SK-N-MC (cell line): ENCODE measurements around the gene TRIM71.

Experiments used
- DNase-seq: peaks from one replicate; pipeline ENCODE4 v3.0.0-alpha.2; 2011; ENCODE audit warnings: low read depth, low spot score
- H3K27ac ChIP-seq: fragments of 200-600 bp; sonication (generic); 2 replicates; pipeline ENCODE4 v1.5.1; 2016; ENCODE audit warnings: mixed run types
- H3K36me3 ChIP-seq: fragments of 200-600 bp; sonication (generic); 2 replicates; pipeline ENCODE4 v1.6.1; 2017; ENCODE audit warnings: antibody characterized with exemption, low read length, mixed read lengths; ENCODE audit not compliant: insufficient read depth
- H3K4me3 ChIP-seq: fragments of 200-600 bp; sonication (generic); 2 replicates; pipeline ENCODE4 v1.5.1; 2016
- H3K9ac ChIP-seq: fragments of 200-600 bp; sonication (generic); 2 replicates; pipeline ENCODE4 v1.8.0; 2017; ENCODE audit warnings: mixed run types, mixed read lengths; ENCODE audit not compliant: insufficient read length
- H3K9me3 ChIP-seq: fragments of 200-600 bp; sonication (generic); 2 replicates; pipeline ENCODE4 v1.6.1; 2017; ENCODE audit warnings: low read depth, mild to moderate bottlenecking, antibody characterized with exemption, low read length, moderate library complexity, mixed read lengths
- EZH2 ChIP-seq: fragments of 200-600 bp; sonication (generic); IDR thresholded peaks from one replicate; pipeline ENCODE4 v1.6.1; 2017; ENCODE audit warnings: antibody characterized with exemption
- FOXP2 ChIP-seq: optimal IDR thresholded peaks from 2 replicates; pipeline ENCODE3; 2011; ENCODE audit warnings: mild to moderate bottlenecking, moderate library complexity; ENCODE audit not compliant: insufficient read depth; ENCODE audit errors: extremely low read length, control extremely low read depth
- POLR2AphosphoS5 ChIP-seq: IDR thresholded peaks from 2 replicates; pipeline ENCODE4 v1.6.1; 2012; ENCODE audit warnings: mild to moderate bottlenecking, low read depth, low read length, borderline replicate concordance

The TRIM71 gene

DNA sequence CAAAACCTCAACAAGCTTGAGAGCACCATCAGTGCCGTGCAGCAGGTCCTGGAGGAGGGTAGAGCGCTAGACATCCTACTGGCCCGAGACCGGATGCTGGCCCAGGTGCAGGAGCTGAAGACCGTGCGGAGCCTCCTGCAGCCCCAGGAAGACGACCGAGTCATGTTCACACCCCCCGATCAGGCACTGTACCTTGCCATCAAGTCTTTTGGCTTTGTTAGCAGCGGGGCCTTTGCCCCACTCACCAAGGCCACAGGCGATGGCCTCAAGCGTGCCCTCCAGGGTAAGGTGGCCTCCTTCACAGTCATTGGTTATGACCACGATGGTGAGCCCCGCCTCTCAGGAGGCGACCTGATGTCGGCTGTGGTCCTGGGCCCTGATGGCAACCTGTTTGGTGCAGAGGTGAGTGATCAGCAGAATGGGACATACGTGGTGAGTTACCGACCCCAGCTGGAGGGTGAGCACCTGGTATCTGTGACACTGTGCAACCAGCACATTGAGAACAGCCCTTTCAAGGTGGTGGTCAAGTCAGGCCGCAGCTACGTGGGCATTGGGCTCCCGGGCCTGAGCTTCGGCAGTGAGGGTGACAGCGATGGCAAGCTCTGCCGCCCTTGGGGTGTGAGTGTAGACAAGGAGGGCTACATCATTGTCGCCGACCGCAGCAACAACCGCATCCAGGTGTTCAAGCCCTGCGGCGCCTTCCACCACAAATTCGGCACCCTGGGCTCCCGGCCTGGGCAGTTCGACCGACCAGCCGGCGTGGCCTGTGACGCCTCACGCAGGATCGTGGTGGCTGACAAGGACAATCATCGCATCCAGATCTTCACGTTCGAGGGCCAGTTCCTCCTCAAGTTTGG, 72.9 kb downstream of the TRIM71 start:
- Histone ChIP-seq H3K4me3 (no peak overlapping the region), H3K27ac (no peak overlapping the region), H3K9me3 (no peaks in the 10 kb centered on the region), H3K36me3 (peaks cover 15% of the 10 kb centered on the region; the same call in 1 of the 2 replicates), H3K9ac (no peak overlapping the region)
- no peak for DNase-seq
- no peak for TF ChIP-seq FOXP2
- no peak for TF ChIP-seq POLR2AphosphoS5
- TF ChIP-seq EZH2, result no peak

DNA sequence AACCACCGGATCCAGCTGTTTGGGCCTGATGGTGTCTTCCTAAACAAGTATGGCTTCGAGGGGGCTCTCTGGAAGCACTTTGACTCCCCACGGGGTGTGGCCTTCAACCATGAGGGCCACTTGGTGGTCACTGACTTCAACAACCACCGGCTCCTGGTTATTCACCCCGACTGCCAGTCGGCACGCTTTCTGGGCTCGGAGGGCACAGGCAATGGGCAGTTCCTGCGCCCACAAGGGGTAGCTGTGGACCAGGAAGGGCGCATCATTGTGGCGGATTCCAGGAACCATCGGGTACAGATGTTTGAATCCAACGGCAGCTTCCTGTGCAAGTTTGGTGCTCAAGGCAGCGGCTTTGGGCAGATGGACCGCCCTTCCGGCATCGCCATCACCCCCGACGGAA, 73.6 kb downstream of the TRIM71 start:
- Histone ChIP-seq H3K4me3 (no peak overlapping the region), H3K9ac (no peak overlapping the region), H3K9me3 (no peaks in the 10 kb centered on the region), H3K36me3 (peaks cover 15% of the 10 kb centered on the region; the same call in 1 of the 2 replicates), H3K27ac (no peak overlapping the region)
- DNase-seq, result no peak
- TF ChIP-seq EZH2 (no peak), FOXP2 (no peak), POLR2AphosphoS5 (no peak)

DNA sequence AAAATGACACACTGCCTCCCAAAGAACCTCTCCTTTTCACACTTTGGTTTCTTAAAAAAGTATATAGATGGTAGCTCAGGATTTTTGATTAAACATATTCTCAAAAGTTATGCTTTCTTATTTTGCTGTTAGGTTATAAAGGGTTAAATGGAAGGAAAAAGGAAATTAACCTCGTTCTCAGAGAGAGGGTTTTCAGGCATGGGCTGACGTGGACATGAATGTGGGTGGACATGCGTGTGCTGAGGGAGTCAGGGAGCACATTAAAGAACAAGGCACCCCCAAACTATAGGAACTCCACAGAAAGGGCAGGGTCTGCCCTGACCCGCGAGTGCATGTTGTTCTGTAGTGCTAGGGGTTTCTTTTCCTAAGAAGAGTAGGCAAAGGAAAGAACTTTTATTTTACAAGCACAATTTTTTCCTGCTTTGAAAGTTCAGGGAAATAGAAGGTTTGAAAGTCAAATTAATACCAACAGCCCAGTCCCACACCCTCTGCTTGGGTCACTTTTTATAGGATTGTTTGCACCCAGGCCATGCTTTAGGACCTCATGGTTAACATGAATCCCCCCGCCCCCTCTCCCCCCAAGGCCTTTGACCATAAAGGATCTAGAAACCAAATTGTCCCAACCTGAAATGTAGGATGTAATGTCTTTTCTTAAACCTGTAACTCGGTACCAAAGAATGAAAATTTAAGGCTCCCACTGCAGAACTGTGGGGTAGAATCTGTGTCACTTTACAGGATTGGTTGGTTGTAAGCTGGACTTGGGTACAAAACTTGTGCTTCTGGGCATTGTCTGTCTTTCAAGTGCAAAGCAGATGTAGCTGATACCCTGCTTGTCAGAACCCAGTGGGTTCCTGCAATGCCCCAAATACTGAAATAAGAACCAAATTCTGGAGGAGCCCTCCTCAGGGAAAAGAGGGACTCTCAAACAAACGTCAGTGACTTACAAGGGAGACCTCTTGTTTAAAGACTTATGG, 75.1 kb downstream of the TRIM71 start:
- Histone ChIP-seq H3K9me3 (no peaks in the 10 kb centered on the region), H3K9ac (no peak overlapping the region), H3K36me3 (peaks cover 15% of the 10 kb centered on the region; the same call in 1 of the 2 replicates), H3K27ac (no peak overlapping the region), H3K4me3 (no peak overlapping the region)
- DNase-seq, result no peak
- TF ChIP-seq EZH2 (no peak), FOXP2 (no peak), POLR2AphosphoS5 (no peak)

DNA sequence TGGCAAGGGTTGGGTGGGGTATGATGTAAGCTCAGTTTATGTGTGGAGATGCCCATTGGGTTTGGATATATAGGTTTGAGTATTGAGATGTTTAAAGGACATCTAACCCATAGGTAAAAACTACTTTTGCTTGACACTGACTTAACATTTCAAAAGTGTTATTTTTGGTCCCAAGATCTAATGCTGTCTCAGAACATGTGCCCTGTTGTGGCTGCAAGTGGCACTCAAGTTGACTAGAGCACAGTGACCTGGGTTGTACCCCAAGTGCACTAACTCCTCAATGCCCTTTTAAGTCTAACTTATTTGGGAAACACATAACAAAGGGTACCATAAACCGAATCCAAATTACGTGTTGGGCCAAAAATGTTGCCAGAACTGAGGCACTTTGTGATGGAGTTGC, 77.2 kb downstream of the TRIM71 start:
- Histone ChIP-seq H3K36me3 (peaks cover 14% of the 10 kb centered on the region; the same call in 1 of the 2 replicates), H3K9me3 (no peaks in the 10 kb centered on the region), H3K4me3 (no peak overlapping the region), H3K9ac (no peak overlapping the region), H3K27ac (no peak overlapping the region)
- no peak for DNase-seq
- no peak for TF ChIP-seq POLR2AphosphoS5
- TF ChIP-seq EZH2, result no peak
- no peak for TF ChIP-seq FOXP2

DNA sequence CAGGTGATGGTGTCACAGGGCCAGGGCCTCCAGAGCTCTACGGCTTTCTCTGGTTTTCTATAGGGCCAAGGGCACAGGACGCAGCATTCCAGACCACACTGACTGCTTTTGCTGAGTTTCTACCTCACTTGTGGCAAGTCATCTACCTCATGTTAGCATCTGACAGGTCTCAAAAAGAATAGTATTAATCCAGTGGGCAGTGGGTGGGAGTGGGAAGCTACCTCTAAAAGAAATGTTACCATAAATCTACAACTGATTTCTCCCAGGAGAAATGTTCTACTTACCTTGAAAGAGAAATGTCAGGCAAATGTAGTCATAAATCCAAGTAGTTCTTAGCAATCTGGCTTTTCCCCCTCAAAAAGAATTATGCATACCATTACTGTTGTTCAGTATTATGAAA, 77.9 kb downstream of the TRIM71 start:
- no peak overlapping the region for H3K27ac ChIP-seq
- H3K4me3 ChIP-seq, result no peak overlapping the region
- DNase-seq, result no peak
- no peak overlapping the region for H3K9ac ChIP-seq
- no peaks in the 10 kb centered on the region for H3K9me3 ChIP-seq
- TF ChIP-seq POLR2AphosphoS5 (no peak), EZH2 (no peak), FOXP2 (no peak)
- H3K36me3 ChIP-seq, result peaks cover 7% of the 10 kb centered on the region; the same call in 1 of the 2 replicates

DNA sequence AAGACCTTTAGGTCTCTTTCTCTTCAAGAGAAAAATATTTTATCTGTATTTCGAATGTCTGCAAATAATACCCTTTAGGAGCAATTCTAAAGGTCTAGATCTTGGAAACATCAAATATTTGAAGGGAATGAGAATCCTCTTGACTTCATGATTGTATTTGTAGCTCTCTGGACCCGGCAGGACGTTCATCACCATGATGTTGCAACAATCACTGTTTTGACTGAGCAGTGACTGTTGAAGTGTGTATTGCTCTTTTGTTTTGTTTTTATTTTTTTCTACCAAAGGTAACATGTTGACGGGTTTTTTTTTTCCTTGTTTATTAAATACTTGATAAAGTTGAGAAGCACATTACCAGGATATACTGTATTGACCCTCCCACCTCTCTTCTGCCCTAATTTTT, 78.3 kb downstream of the TRIM71 start:
- no peak overlapping the region for H3K4me3 ChIP-seq
- no peak overlapping the region for H3K9ac ChIP-seq
- TF ChIP-seq FOXP2, result no peak
- no peak for TF ChIP-seq POLR2AphosphoS5
- no peak for TF ChIP-seq EZH2
- no peak for DNase-seq
- peaks cover 3% of the 10 kb centered on the region; the same call in 1 of the 2 replicates for H3K36me3 ChIP-seq
- no peaks in the 10 kb centered on the region for H3K9me3 ChIP-seq
- no peak overlapping the region for H3K27ac ChIP-seq

DNA sequence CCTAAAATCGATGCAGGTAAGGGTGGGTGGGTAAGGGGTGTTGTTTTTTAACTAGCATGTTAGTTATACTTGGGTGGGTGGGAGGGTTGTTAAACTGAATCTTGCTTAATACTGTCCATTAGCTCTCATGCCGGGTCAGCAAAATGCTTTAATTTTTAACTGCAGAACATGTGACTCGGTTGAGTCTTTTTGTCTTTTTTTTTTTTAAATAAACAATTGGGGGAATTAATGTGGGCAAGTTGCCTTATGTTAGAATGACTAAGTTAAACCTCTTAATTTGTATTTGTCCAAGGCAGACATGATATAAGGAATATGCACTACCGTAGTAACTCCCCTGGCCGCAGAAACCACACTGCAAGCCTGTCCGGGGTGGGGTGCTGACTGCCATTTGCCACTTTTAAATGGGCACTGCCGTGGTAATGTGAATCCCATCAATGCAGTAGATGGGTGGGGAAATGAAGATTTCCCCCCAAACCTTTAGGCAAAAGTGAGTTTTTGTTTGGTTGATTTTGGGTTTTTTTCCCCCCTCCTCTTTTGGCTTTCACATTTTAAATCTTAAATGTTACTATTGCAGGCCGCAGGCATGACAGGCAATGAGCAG, 79.3 kb downstream of the TRIM71 start:
- H3K36me3 ChIP-seq, result no peaks in the 10 kb centered on the region; the same call in 1 of the 2 replicates
- H3K9me3 ChIP-seq, result no peaks in the 10 kb centered on the region
- H3K27ac ChIP-seq, result no peak overlapping the region
- TF ChIP-seq POLR2AphosphoS5 (no peak), FOXP2 (no peak), EZH2 (no peak)
- H3K4me3 ChIP-seq, result no peak overlapping the region
- no peak for DNase-seq
- no peak overlapping the region for H3K9ac ChIP-seq
